ENCODE results near the gene ARL11.
"Not testable (repeated sequence)": the region's sequence is repeated elsewhere in the genome, so short reads cannot be mapped to it uniquely, and the experiment has no call there.

The ARL11 gene

GRCh38 chr13:49610176-49610575, 18.1 kb upstream of the ARL11 start:
- Histone ChIP-seq H3K27ac (no peak overlapping the region), H3K4me2 (no peak overlapping the region), H4K20me1 (ENCODE audit: insufficient read depth) (no peaks in the 10 kb centered on the region), H3K27me3 (ENCODE audit: insufficient read depth, low read depth) (no peaks in the 10 kb centered on the region), H3K4me3 (IDR thresholded peaks at IDR 0.05; ENCODE audit: insufficient read depth, low read depth, low read length) (no peak overlapping the region), H2AFZ (ENCODE audit: low read depth) (no peak overlapping the region), H3K36me3 (ENCODE audit: insufficient read depth) (no peaks in the 10 kb centered on the region), H3K79me2 (ENCODE audit: insufficient read depth, low read depth) (no peaks in the 10 kb centered on the region), H3K4me1 (ENCODE audit: low read depth, poor library complexity, severe bottlenecking) (no peaks in the 10 kb centered on the region), H3K9ac (no peak overlapping the region)
- TF ChIP-seq CTCF (conservative IDR thresholded peaks at IDR 0.05; ENCODE audit: low read depth, low read length) = no peak

DNA sequence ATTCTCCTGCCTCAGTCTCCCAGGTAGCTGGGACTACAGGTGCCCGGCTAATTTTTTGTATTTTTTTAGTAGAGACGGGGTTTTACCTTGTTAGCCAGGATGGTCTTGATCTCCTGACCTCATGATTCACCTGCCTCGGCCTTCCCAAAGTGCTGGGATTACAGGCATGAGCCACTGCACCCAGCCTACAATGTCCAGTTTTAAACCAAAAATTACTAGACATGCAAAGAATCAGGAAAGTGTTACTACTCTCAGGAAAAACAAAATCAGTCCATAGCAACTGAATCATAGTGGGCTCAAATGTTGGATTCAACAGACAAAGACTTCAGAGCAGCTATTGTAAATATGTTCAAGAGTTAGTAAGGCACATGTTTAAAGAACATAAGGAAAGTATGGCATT, 16.3 kb upstream of the ARL11 start:
- H3K9ac ChIP-seq; H2AFZ ChIP-seq (ENCODE audit: low read depth); H3K27me3 ChIP-seq (ENCODE audit: insufficient read depth, low read depth); H3K4me3 ChIP-seq (IDR thresholded peaks at IDR 0.05; ENCODE audit: insufficient read depth, low read depth, low read length); H3K36me3 ChIP-seq (ENCODE audit: insufficient read depth); H3K27ac ChIP-seq; H4K20me1 ChIP-seq (ENCODE audit: insufficient read depth); H3K4me2 ChIP-seq; H3K4me1 ChIP-seq (ENCODE audit: low read depth, poor library complexity, severe bottlenecking); H3K79me2 ChIP-seq (ENCODE audit: insufficient read depth, low read depth): not testable (repeated sequence)

- Histone ChIP-seq H3K4me3 (IDR thresholded peaks at IDR 0.05; ENCODE audit: insufficient read depth, low read depth, low read length) (no peak overlapping the region), H4K20me1 (ENCODE audit: insufficient read depth) (no peaks in the 10 kb centered on the region), H3K4me2 (no peak overlapping the region), H3K36me3 (ENCODE audit: insufficient read depth) (no peaks in the 10 kb centered on the region), H3K27ac (no peak overlapping the region), H2AFZ (ENCODE audit: low read depth) (no peak overlapping the region), H3K27me3 (ENCODE audit: insufficient read depth, low read depth) (no peaks in the 10 kb centered on the region), H3K4me1 (ENCODE audit: low read depth, poor library complexity, severe bottlenecking) (no peaks in the 10 kb centered on the region), H3K79me2 (ENCODE audit: insufficient read depth, low read depth) (no peaks in the 10 kb centered on the region), H3K9ac (no peak overlapping the region)
- no peak for TF ChIP-seq CTCF (conservative IDR thresholded peaks at IDR 0.05; ENCODE audit: low read depth, low read length)
These were observed 12.3 kb upstream of the ARL11 start for GRCh38 chr13:49615836-49616675.

GRCh38 chr13:49616676-49617065, 11.6 kb upstream of the ARL11 start:
- H3K79me2 ChIP-seq (ENCODE audit: insufficient read depth, low read depth) = no peaks in the 10 kb centered on the region
- H3K4me1 ChIP-seq (ENCODE audit: low read depth, poor library complexity, severe bottlenecking) = no peaks in the 10 kb centered on the region
- no peak overlapping the region for H3K4me2 ChIP-seq
- no peaks in the 10 kb centered on the region for H3K36me3 ChIP-seq (ENCODE audit: insufficient read depth)
- no peaks in the 10 kb centered on the region for H3K27me3 ChIP-seq (ENCODE audit: insufficient read depth, low read depth)
- TF ChIP-seq CTCF (conservative IDR thresholded peaks at IDR 0.05; ENCODE audit: low read depth, low read length) = no peak
- no peak overlapping the region for H3K27ac ChIP-seq
- H3K9ac ChIP-seq = no peak overlapping the region
- no peak overlapping the region for H3K4me3 ChIP-seq (IDR thresholded peaks at IDR 0.05; ENCODE audit: insufficient read depth, low read depth, low read length)
- H4K20me1 ChIP-seq (ENCODE audit: insufficient read depth) = no peaks in the 10 kb centered on the region
- no peak overlapping the region for H2AFZ ChIP-seq (ENCODE audit: low read depth)

GRCh38 chr13:49620170-49620621, 8.1 kb upstream of the ARL11 start:
- no peak overlapping the region for H2AFZ ChIP-seq (ENCODE audit: low read depth)
- no peaks in the 10 kb centered on the region for H3K27me3 ChIP-seq (ENCODE audit: insufficient read depth, low read depth)
- no peaks in the 10 kb centered on the region for H3K4me1 ChIP-seq (ENCODE audit: low read depth, poor library complexity, severe bottlenecking)
- no peak overlapping the region for H3K9ac ChIP-seq
- no peaks in the 10 kb centered on the region for H3K79me2 ChIP-seq (ENCODE audit: insufficient read depth, low read depth)
- no peaks in the 10 kb centered on the region for H3K36me3 ChIP-seq (ENCODE audit: insufficient read depth)
- no peak overlapping the region for H3K4me2 ChIP-seq
- no peak for TF ChIP-seq CTCF (conservative IDR thresholded peaks at IDR 0.05; ENCODE audit: low read depth, low read length)
- H4K20me1 ChIP-seq (ENCODE audit: insufficient read depth) = no peaks in the 10 kb centered on the region
- no peak overlapping the region for H3K4me3 ChIP-seq (IDR thresholded peaks at IDR 0.05; ENCODE audit: insufficient read depth, low read depth, low read length)
- no peak overlapping the region for H3K27ac ChIP-seq
